ENCODE data around the gene ABCG8.
A peak's percentile ranks its signal among the peaks of the same experiment; 100 is the strongest.

The ABCG8 gene

GRCh38 chr2:43838560-43839267 lies at the start of gene ABCG8, which contains the start of gene ABCG5:
Gene ABCG8 (plus strand): TSS chr2:43838971. CDS start chr2:43839054, 83 bp downstream.
Gene ABCG5 (minus strand): TSS chr2:43838839. CDS start chr2:43838679, 160 bp downstream.
- no peak for DNase-seq

GRCh38 chr2:43790147-43790546 lies 48.6 kb upstream of the ABCG8 start:
- no peak for DNase-seq

- DNase-seq = no peak
Observed at GRCh38 chr2:43791035-43791765, 47.6 kb upstream of the ABCG8 start.

- no peak for DNase-seq
Observed at GRCh38 chr2:43792653-43793052, 46.1 kb upstream of the ABCG8 start.

- DNase-seq = no peak
Observed at GRCh38 chr2:43794956-43795355, 43.8 kb upstream of the ABCG8 start.

GRCh38 chr2:43796206-43796605 lies 42.6 kb upstream of the ABCG8 start:
- DNase-seq = no peak

GRCh38 chr2:43798300-43798699 lies 40.5 kb upstream of the ABCG8 start:
- peak; percentile 26 for DNase-seq

GRCh38 chr2:43800894-43801293 lies 37.9 kb upstream of the ABCG8 start:
- no peak for DNase-seq

GRCh38 chr2:43802135-43802534 lies 36.6 kb upstream of the ABCG8 start:
- no peak for DNase-seq

GRCh38 chr2:43803113-43803512 lies 35.7 kb upstream of the ABCG8 start:
- DNase-seq = no peak

GRCh38 chr2:43806719-43807031 lies 32.1 kb upstream of the ABCG8 start:
- DNase-seq = no peak

GRCh38 chr2:43810452-43810851 lies 28.3 kb upstream of the ABCG8 start:
- no peak for DNase-seq

- no peak for DNase-seq
Observed at GRCh38 chr2:43810888-43811287, 27.9 kb upstream of the ABCG8 start.

GRCh38 chr2:43812006-43812405 lies 26.8 kb upstream of the ABCG8 start:
- DNase-seq = no peak

GRCh38 chr2:43812947-43813346 lies 25.8 kb upstream of the ABCG8 start:
- no peak for DNase-seq

GRCh38 chr2:43814711-43815110 lies 24.1 kb upstream of the ABCG8 start:
- DNase-seq = no peak

GRCh38 chr2:43818761-43819160 lies 20.0 kb upstream of the ABCG8 start:
- peak; percentile 70 for DNase-seq

GRCh38 chr2:43819491-43820163 lies 19.1 kb upstream of the ABCG8 start:
- no peak for DNase-seq

- no peak for DNase-seq
Observed at GRCh38 chr2:43822839-43823238, 15.9 kb upstream of the ABCG8 start.

- DNase-seq = no peak
Observed at GRCh38 chr2:43823751-43824150, 15.0 kb upstream of the ABCG8 start.

GRCh38 chr2:43824512-43824911 lies 14.3 kb upstream of the ABCG8 start:
- no peak for DNase-seq

GRCh38 chr2:43824951-43825493 lies 13.7 kb upstream of the ABCG8 start:
- DNase-seq = no peak

GRCh38 chr2:43825841-43826240 lies 12.9 kb upstream of the ABCG8 start:
- DNase-seq = no peak
